IgD-negative memory B cell (primary cell): ENCODE measurements around the gene KIAA0586. TPM values are rescaled to one million over a fixed set of nuclear protein-coding genes. Genes with fewer than 3 reads are reported as not detected.
"Not testable (repeated sequence)": the region's sequence is repeated elsewhere in the genome, so short reads cannot be mapped to it uniquely, and the experiment has no call there.

Source experiments
- H3K27ac Mint-ChIP-seq, 3 donors: one replicate each; pipeline ENCODE4 v1.8.0; 2020 to 2022; ENCODE audit warnings: mild to moderate bottlenecking in 3 of 3, mixed read lengths in 3 of 3, moderate library complexity in 1 of 3
- H3K27me3 Mint-ChIP-seq: one replicate; pipeline ENCODE4 v1.8.0; 2021; ENCODE audit warnings: mixed read lengths
- H3K36me3 Mint-ChIP-seq: one replicate; pipeline ENCODE4 v1.8.0; 2020; ENCODE audit warnings: mild to moderate bottlenecking, mixed read lengths
- H3K4me1 Mint-ChIP-seq, 3 donors: one replicate each; pipeline ENCODE4 v1.8.0; 2020 to 2022; ENCODE audit warnings: mixed read lengths in 3 of 3, mild to moderate bottlenecking in 1 of 3
- H3K4me3 Mint-ChIP-seq, 4 donors: one replicate each; pipeline ENCODE4 v1.8.0; 2020 to 2022; ENCODE audit warnings: mild to moderate bottlenecking in 4 of 4, mixed read lengths in 4 of 4, moderate library complexity in 3 of 4
- H3K9me3 Mint-ChIP-seq, 3 donors: one replicate each; pipeline ENCODE4 v1.8.0; 2020 to 2021; ENCODE audit warnings: mixed read lengths in 3 of 3, mild to moderate bottlenecking in 1 of 3
- polyA plus RNA-seq: library from polyadenylated mRNA; unstranded; fragments of 300-500 nt; fragmentation: Illumina TruSeq; gene quantifications from one replicate; pipeline ENCODE4 v1.2.3, GENCODE V29; 2021

Gene KIAA0586
- polyA plus RNA-seq, 1 donor from 2014 or later: 17.5 TPM

DNA sequence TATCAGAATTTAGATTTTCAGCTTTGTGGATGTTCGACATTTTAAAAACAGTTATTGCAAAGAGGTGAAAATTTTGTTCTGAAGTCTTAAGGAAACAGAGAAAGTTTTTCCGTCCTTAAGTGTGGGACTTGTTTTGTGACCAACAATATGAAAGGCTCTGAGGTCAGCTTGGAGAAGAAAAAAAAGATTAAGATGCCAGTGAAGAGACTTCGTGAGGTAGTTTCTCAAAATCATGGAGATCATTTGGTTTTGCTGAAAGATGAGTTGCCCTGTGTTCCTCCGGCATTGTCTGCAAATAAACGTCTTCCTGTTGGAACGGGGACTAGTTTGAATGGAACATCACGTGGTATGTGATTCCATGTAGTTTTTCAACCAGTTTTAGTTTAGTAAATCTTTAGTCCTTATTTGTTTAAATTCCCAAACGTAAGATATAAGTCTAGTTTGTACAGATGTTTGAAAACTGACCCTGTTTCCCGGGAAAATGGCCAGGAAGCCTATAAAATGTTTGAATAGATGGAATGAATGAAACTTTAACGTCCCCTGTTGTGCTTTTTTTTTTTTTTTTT, 682 bp downstream of the KIAA0586 start:
- H3K27me3 Mint-ChIP-seq: peaks cover 2% of the 10 kb centered on the region
- H3K4me3 Mint-ChIP-seq: peak overlapping the region; percentile 82 to 99 (median 94)
- no peaks in the 10 kb centered on the region for H3K9me3 Mint-ChIP-seq
- H3K27ac Mint-ChIP-seq: peak overlapping the region; percentile 87 to 100 (median 99)
- H3K4me1 Mint-ChIP-seq: peaks cover 25 to 32% (median 29%) of the 10 kb centered on the region in 3 donors
- peaks cover 2% of the 10 kb centered on the region for H3K36me3 Mint-ChIP-seq

DNA sequence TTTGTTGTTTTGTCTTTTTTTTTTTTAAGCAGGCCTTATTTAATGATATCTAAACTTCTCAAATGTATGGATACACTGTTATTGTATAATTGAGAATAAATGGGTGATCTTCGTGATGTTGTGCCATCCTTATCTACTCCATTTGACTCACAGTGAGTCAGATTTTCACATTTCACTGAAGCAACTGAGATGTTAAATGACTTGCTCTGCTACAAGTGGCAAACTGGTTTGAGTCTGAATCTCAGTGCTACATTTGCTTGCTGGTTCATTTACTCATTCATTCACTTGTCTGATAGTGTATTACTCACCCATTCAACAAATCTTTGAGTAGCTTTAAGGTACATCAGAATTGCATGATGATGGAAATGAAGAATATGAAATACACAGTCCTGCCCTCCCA, 2.6 kb downstream of the KIAA0586 start:
- H3K4me3 Mint-ChIP-seq: peak overlapping the region in 2 of 4 donors; percentile 3 to 71
- peaks cover 2% of the 10 kb centered on the region for H3K27me3 Mint-ChIP-seq

DNA sequence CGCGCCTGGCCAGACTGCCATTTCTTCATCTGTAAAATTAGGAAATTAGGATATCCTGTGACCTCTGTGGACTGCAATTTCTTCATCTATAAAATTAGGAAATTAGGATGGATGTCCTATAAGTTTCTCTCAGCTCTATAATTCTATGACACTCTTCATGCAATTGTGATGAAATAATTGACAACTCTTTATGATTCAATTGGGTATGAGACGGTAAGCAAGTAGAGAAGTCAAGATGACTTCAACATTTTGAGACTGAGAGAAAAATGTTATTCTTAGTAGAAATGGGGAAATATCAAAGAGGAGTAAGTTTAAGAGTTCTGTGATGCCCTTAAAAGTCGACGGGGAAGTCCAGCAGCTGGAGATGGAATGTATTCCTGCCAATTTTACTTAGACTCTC, 12.0 kb downstream of the KIAA0586 start:
- H3K4me3 Mint-ChIP-seq: no peak overlapping the region
- H3K27ac Mint-ChIP-seq: no peak overlapping the region
- H3K36me3 Mint-ChIP-seq: peaks cover 9% of the 10 kb centered on the region
- H3K27me3 Mint-ChIP-seq: no peaks in the 10 kb centered on the region
- no peaks in the 10 kb centered on the region for H3K9me3 Mint-ChIP-seq
- no peaks in the 10 kb centered on the region for H3K4me1 Mint-ChIP-seq

More for the DNA sequence above, 2.6 kb downstream of the KIAA0586 start:
- peaks cover 2% of the 10 kb centered on the region for H3K36me3 Mint-ChIP-seq
- peaks cover 21 to 29% (median 28%) of the 10 kb centered on the region in 3 donors for H3K4me1 Mint-ChIP-seq
- H3K27ac Mint-ChIP-seq: no peak overlapping the region
- H3K9me3 Mint-ChIP-seq: no peaks in the 10 kb centered on the region

DNA sequence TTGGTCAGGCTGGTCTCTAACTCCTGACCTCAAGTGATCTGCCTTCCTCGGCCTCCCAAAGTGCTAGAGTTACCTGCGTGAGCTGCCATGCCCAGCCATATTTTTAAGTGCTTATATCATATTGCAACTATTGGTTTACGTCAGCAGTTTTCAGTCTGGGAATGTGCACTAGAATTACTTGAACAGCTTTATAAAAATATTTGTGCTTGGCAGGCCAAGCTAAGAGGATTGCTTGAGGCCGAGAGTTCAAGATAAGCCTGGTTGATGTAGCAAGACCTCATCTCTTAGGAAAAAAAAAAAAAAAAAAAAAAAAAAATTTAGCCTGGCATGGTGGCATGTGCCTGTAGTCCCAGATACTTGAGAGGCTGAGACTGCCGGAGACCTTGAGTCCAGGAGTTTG, 17.1 kb downstream of the KIAA0586 start:
- Mint-ChIP-seq H3K27me3 (no peaks in the 10 kb centered on the region), H3K4me3 (no peak overlapping the region), H3K4me1 (no peaks in the 10 kb centered on the region), H3K27ac (no peak overlapping the region), H3K9me3 (no peaks in the 10 kb centered on the region), H3K36me3 (no peaks in the 10 kb centered on the region)

DNA sequence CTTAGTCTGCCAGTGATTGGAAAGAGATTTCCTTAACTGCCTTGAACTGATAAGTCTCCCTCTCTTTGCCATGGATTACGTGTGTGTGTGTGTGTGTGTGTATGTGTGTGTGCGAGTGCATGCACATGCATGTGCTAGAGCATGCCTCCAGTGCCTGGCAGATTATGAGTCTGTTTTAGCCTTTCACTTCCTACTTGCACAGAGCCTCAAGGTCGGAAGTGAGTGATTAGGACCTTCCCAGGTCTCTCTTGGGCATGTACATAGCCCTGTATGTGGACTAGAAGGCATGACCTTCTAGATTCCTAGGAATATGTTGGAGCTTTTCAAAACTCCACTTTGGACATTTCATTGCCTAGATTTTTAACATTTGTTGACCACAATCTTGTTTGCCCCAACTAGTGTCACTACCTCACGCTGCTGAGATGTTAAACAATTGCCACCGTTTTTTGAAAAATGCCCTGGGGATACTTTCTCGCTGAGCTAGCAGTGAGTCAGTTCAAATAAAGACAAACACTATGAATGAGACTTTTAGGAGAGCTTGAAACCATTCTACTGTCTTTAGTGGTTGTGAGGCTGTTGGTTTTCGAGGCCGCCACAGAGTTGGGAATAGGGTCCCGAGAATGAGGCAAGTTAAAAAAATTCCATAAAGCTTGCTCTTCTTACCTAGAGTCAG, 28.2 kb downstream of the KIAA0586 start:
- H3K4me3 Mint-ChIP-seq: no peak overlapping the region
- H3K9me3 Mint-ChIP-seq: peaks cover 0 to 4% (median 0%) of the 10 kb centered on the region in 3 donors
- no peaks in the 10 kb centered on the region for H3K27me3 Mint-ChIP-seq
- peaks cover 23% of the 10 kb centered on the region for H3K36me3 Mint-ChIP-seq
- no peak overlapping the region for H3K27ac Mint-ChIP-seq
- peaks cover 0 to 3% (median 0%) of the 10 kb centered on the region in 3 donors for H3K4me1 Mint-ChIP-seq

DNA sequence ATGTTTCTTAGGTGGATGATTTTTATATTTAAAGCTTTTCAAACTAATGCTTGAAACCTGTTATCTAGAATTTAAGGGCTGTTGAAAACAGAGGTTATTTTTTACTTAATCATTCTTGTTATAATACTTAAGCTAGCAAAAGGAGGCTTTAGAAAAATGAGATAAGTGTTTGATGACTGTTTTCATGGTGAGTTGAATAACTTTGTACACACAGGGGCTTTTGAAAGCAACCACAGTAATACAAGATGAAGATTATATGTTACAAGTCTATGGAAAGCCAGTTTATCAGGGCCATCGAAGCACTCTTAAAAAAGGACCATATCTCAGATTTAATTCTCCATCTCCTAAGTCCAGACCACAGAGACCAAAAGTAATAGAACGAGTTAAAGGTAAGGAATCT, 33.3 kb downstream of the KIAA0586 start:
- H3K9me3 Mint-ChIP-seq: no peaks in the 10 kb centered on the region
- no peaks in the 10 kb centered on the region for H3K4me1 Mint-ChIP-seq
- H3K36me3 Mint-ChIP-seq: peaks cover 12% of the 10 kb centered on the region
- H3K27ac Mint-ChIP-seq: no peak overlapping the region
- H3K4me3 Mint-ChIP-seq: no peak overlapping the region
- no peaks in the 10 kb centered on the region for H3K27me3 Mint-ChIP-seq

DNA sequence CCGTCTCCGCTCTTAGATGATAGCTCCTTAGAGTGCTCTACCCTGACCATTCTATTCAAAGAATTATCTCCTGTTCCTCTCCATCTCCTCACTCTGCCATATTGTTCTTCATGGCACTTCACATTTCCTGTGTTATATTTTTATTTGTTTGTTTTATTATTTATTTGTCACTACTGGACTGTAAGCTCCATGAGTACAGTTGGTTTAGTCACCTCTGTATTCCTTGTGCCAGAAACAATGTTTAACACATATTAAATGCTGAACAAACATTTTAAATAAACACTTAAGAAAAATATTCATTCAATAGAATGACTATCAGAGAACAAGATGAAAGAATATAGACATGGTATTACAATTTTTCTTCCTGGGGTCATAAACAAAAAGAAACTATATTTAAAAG, 35.6 kb downstream of the KIAA0586 start:
- no peaks in the 10 kb centered on the region for H3K9me3 Mint-ChIP-seq
- no peaks in the 10 kb centered on the region for H3K27me3 Mint-ChIP-seq
- no peaks in the 10 kb centered on the region for H3K4me1 Mint-ChIP-seq

DNA sequence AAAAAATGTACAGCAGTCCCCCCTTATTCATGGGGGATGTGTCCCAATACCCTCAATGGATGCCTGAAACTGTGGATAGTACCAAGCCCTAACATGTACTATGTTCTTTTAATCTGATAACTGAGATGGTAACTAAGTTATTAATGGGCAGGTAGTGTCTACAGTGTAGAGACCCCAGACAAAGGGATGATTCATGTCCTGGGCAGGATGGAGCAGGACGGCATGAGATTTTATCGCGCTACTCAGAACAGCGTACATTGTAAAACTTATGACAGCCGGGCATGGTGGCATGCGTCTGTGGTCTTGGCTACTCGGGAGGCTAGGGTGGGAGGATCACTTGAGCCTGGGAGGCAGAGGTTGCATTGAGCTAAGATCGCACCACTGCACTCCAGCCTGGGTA, 37.1 kb downstream of the KIAA0586 start:
- Mint-ChIP-seq H3K9me3 (no peaks in the 10 kb centered on the region), H3K4me3 (no peak overlapping the region), H3K27ac (no peak overlapping the region), H3K36me3 (peaks cover 8% of the 10 kb centered on the region), H3K27me3 (no peaks in the 10 kb centered on the region), H3K4me1 (no peaks in the 10 kb centered on the region)

More for the DNA sequence above, 35.6 kb downstream of the KIAA0586 start:
- H3K27ac Mint-ChIP-seq: no peak overlapping the region
- H3K4me3 Mint-ChIP-seq: no peak overlapping the region
- peaks cover 6% of the 10 kb centered on the region for H3K36me3 Mint-ChIP-seq

DNA sequence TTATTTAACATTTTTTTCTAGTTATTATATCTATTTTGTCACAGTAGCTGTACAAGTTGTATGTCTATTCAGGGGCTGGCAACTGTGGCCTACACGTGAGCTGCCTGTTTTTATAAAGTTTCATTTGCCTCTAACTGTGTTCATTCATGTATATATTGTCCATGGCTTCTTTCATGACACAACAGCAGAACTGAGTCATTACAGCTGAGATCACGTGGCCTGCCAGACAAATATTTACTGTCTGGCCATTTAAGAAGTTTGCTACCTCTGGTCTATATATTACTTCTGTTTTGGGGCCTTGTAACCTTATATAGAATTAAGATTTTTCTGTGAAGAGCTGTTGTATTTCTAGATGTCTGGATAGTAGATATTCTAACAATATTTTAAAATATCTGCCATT, 37.9 kb downstream of the KIAA0586 start:
- Mint-ChIP-seq H3K4me1 (no peaks in the 10 kb centered on the region), H3K36me3 (peaks cover 8% of the 10 kb centered on the region), H3K4me3 (no peak overlapping the region), H3K27me3 (no peaks in the 10 kb centered on the region), H3K27ac (no peak overlapping the region), H3K9me3 (no peaks in the 10 kb centered on the region)

DNA sequence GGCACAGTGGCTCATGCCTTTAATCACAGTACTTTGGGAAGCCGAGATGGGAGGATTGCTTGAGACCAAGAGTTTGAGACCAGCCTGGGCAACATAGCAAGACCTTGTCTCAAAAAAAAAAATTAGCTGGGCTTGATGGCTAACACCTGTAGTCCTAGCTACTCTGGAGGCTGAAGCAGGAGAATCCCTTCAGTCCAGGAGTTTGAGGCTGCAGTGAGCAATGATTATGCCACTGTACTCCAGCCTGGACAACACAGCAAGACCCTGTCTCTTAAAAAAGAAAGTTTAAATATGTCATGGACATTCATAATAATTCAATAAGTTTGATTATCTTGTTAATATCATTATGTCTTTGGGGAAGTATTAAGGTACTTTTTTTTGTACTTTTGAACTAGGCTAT, 38.9 kb downstream of the KIAA0586 start:
- no peaks in the 10 kb centered on the region for H3K9me3 Mint-ChIP-seq
- H3K4me1 Mint-ChIP-seq: no peaks in the 10 kb centered on the region
- no peak overlapping the region for H3K27ac Mint-ChIP-seq
- no peak overlapping the region for H3K4me3 Mint-ChIP-seq
- no peaks in the 10 kb centered on the region for H3K27me3 Mint-ChIP-seq
- peaks cover 8% of the 10 kb centered on the region for H3K36me3 Mint-ChIP-seq

DNA sequence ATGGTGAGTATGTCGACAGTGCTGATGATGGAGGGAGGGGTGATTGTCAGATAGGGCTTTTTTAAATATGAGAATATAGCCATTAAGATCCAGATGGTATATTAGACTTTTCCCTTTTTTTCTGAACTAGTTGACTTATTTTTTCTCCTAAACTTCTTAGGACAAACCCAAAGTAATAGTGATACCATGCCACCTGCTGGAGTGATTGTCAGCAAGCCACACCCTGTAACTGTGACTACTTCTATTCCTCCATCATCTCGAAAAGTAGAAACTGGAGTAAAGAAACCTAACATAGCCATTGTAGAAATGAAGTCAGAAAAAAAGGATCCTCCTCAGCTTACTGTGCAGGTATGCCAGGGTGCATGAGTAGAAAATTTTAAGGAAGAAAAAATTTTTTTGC, 40.1 kb downstream of the KIAA0586 start:
- Mint-ChIP-seq H3K27me3 (no peaks in the 10 kb centered on the region), H3K9me3 (no peaks in the 10 kb centered on the region), H3K36me3 (peaks cover 11% of the 10 kb centered on the region), H3K4me1 (no peaks in the 10 kb centered on the region), H3K4me3 (no peak overlapping the region), H3K27ac (peak overlapping the region in 1 of 3 donors; percentile 37)

DNA sequence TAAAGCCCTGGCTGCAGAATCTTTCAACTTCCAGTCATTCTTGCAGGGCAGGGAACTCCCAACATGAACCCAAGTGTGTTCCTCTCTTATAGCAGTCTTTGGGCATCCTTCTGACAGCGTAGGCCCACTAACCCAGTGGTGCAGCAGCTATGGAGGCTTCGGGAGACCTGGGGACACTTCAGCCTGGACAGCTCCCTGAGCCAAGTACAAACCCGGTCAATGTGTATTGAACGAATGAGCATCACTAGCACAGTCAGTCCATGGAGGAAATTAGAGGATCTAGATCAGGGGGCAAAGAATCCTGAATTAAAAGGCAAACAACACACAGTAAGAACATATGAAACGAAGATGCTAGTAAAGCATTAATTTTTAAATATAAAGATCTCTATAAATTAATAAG, 41.8 kb downstream of the KIAA0586 start:
- peaks cover 5% of the 10 kb centered on the region for H3K36me3 Mint-ChIP-seq
- H3K9me3 Mint-ChIP-seq: no peaks in the 10 kb centered on the region
- H3K4me1 Mint-ChIP-seq: no peaks in the 10 kb centered on the region
- no peak overlapping the region for H3K27ac Mint-ChIP-seq
- H3K27me3 Mint-ChIP-seq: no peaks in the 10 kb centered on the region
- H3K4me3 Mint-ChIP-seq: no peak overlapping the region

DNA sequence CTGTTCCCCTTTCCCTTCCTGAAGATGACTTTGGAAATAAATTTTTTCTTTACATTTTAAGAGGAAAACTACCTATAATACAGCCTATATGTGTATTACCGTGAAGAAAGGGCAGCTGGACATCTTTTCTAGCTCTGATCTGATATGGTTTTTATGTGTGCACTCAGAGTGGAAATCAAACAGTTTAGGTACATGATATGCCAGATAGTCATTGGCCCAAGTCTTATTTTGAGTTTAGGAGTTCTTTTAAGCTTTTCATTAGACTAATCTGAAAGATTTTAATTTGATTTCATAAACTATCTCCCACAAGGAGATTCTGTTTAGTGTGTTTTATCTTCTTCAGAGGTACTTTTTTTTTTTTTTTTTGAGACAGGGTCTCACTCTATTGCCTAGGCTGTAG, 48.8 kb downstream of the KIAA0586 start:
- Mint-ChIP-seq H3K36me3 (peaks cover 10% of the 10 kb centered on the region), H3K9me3 (no peaks in the 10 kb centered on the region), H3K4me1 (peaks cover 5 to 9% (median 6%) of the 10 kb centered on the region in 3 donors), H3K4me3 (no peak overlapping the region), H3K27ac (no peak overlapping the region), H3K27me3 (no peaks in the 10 kb centered on the region)

DNA sequence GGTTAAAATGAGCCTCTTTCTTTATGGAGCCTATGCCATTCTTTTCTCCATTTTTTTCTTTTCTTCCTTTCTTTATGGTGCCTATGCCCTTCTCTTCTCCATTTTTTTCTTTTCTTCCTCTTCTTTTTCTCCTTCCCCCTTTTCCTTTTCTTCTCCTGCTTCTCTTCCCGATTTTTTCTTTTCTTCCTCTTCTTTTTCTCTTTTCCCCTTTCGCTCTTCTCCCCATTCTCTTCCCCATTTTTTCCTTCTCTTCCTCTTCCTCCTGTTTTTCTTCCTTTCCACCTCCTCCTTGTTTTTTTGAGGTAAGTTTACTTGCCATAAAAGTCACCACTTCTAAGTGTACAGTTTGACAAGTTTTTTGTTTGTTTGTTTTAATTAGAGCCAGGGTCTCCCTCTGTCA, 50.1 kb downstream of the KIAA0586 start:
- Mint-ChIP-seq H3K27me3 (no peaks in the 10 kb centered on the region), H3K27ac (no peak overlapping the region), H3K4me3 (no peak overlapping the region), H3K9me3 (no peaks in the 10 kb centered on the region), H3K36me3 (peaks cover 10% of the 10 kb centered on the region), H3K4me1 (peaks cover 5 to 9% (median 6%) of the 10 kb centered on the region in 3 donors)

DNA sequence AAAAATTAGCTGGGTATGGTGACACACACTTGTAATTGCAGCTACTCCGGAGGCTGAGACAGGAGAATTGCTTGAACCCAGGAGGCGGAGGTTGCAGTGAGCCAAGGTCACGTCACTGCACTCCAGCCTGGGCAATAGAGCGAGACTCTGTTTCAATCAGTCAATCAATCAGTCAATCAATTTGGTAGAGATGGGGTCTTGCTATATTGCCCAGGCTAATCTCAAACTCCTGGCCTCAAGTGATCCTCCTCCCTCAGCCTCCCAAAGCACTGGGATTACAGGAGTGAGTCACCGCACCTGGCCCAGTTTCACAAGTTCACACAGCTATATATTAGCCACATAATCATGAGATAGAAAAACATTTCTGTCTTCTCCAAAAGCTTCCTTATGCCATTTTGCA, 50.8 kb downstream of the KIAA0586 start:
- H3K4me3 Mint-ChIP-seq: peak overlapping the region in 1 of 4 donors; percentile 45
- H3K4me1 Mint-ChIP-seq, H3K27me3 Mint-ChIP-seq, H3K27ac Mint-ChIP-seq, H3K9me3 Mint-ChIP-seq: not testable (repeated sequence)
- peaks cover 11% of the 10 kb centered on the region for H3K36me3 Mint-ChIP-seq

DNA sequence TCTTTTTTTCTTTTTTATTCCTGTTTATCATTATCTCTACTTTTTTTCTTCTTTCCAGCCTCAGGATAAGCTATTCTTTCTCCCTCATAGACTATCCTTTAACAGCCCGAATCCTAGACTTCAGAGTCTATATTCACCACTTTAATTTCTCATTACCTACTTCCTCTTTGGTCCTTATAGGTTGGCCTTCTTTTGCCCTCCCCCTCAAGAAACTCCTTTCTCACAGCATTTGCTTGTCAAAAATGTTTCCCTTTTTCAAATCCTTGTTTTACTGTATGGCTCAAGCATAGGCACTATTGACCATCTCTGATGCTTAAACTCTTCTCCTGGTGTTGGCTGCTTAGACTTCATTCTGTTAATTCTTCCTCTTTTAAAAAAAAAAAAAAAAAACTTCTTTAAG, 52.5 kb downstream of the KIAA0586 start:
- H3K27ac Mint-ChIP-seq: no peak overlapping the region
- peaks cover 12% of the 10 kb centered on the region for H3K36me3 Mint-ChIP-seq
- no peaks in the 10 kb centered on the region for H3K9me3 Mint-ChIP-seq
- H3K4me3 Mint-ChIP-seq: no peak overlapping the region
- H3K4me1 Mint-ChIP-seq: peaks cover 5 to 9% (median 6%) of the 10 kb centered on the region in 3 donors
- H3K27me3 Mint-ChIP-seq: no peaks in the 10 kb centered on the region
